ENCODE data around the gene HMGB3.

DNA sequence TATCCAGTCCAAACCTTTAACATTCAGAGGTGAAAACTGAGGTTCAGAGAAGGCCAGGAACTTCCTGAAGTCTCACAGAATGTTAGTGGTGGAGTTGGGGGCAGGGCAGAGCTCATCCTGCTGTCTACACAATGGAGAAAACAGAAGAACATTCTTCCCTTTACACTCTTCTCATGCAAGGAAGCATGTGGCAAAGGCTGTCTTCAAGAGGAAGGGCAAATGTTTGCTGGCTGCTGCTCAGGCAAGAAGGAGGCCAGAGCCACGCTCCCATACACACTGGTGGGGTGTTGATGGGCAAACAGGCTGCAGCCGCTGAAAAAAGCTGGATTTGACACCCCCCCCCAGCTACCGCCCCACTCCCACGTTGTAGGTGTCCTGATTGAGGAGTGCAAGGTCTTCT, 32.5 kb downstream of the HMGB3 start:
- TF ChIP-seq, protein P1, sequence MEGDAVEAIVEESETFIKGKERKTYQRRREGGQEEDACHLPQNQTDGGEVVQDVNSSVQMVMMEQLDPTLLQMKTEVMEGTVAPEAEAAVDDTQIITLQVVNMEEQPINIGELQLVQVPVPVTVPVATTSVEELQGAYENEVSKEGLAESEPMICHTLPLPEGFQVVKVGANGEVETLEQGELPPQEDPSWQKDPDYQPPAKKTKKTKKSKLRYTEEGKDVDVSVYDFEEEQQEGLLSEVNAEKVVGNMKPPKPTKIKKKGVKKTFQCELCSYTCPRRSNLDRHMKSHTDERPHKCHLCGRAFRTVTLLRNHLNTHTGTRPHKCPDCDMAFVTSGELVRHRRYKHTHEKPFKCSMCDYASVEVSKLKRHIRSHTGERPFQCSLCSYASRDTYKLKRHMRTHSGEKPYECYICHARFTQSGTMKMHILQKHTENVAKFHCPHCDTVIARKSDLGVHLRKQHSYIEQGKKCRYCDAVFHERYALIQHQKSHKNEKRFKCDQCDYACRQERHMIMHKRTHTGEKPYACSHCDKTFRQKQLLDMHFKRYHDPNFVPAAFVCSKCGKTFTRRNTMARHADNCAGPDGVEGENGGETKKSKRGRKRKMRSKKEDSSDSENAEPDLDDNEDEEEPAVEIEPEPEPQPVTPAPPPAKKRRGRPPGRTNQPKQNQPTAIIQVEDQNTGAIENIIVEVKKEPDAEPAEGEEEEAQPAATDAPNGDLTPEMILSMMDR (IDR thresholded peaks at IDR 0.05) = no peak
- no peak for TF ChIP-seq POLR2A (IDR thresholded peaks at IDR 0.05)

Data from adrenal gland (tissue), 5 donors.